Cardiac fibroblast (primary cell): ENCODE data around the gene SLC8A3.

Source experiments
- DNase-seq, 2 donors: peaks; one replicate each; pipeline versions ENCODE4 v3.0.0 to v3.0.0-alpha.2; 2010; ENCODE audit warnings: low read depth in 2 of 2
- H3K4me3 ChIP-seq, 2 donors: replicated peaks in 1 of 2; 1 replicate in 1 of 2; 2 replicates in 1 of 2; pipeline ENCODE4 v1.5.1; 2011; ENCODE audit warnings: low read depth in 2 of 2, low read length in 2 of 2, mild to moderate bottlenecking in 2 of 2, moderate library complexity in 1 of 2
- CTCF ChIP-seq: IDR thresholded peaks from one replicate; pipeline ENCODE4 v1.5.1; 2011; ENCODE audit warnings: low read depth, mild to moderate bottlenecking, low read length, inconsistent platforms

The SLC8A3 gene

DNA sequence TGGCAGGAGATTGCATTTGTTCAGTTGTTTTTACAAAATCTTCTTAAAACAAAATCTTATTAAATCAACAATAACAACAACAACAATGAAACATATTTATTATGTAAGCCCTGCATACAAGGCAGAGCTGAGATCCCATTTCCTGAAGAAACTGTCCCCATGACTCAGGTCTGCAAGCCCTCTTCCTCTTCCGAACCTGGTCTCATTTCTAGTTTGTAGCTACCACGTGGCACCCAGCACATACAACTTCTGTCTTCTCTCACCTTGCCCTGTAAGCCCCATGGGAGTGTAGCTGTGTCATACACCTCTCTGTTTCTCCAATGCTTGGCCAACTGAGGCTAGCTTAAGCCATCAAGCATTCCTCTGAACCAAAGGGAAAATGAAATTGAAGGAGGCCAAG is 106.4 kb downstream of the SLC8A3 start:
- H3K4me3 ChIP-seq = no peak overlapping the region
- no peak for TF ChIP-seq CTCF
- no peak for DNase-seq

DNA sequence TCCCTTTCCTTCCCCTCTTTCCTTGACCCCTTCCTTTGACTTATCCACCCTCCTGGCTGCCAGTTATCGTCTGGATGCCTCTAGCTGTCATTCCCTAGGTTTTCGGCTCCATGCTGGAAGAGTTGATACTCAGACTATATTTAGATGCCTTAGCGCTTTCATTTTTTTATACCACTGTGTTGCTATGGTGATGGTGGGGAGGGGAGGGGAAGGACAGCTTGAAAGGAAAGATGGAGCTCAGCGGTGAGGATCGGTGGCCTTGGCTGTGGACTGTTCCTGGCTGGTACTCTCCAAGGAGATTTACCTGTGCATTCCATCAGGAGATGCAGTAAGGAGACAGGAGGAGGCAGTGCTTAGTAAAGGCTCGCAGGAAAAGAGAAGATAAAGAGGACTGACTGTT is 108.7 kb downstream of the SLC8A3 start:
- H3K4me3 ChIP-seq = no peak overlapping the region
- TF ChIP-seq CTCF = no peak
- DNase-seq = no peak

GRCh38 chr14:70078329-70078728 is 110.4 kb downstream of the SLC8A3 start:
- H3K4me3 ChIP-seq = no peak overlapping the region
- no peak for TF ChIP-seq CTCF
- no peak for DNase-seq

GRCh38 chr14:70077720-70078119 is 111.0 kb downstream of the SLC8A3 start:
- no peak for DNase-seq
- TF ChIP-seq CTCF = no peak
- no peak overlapping the region for H3K4me3 ChIP-seq

DNA sequence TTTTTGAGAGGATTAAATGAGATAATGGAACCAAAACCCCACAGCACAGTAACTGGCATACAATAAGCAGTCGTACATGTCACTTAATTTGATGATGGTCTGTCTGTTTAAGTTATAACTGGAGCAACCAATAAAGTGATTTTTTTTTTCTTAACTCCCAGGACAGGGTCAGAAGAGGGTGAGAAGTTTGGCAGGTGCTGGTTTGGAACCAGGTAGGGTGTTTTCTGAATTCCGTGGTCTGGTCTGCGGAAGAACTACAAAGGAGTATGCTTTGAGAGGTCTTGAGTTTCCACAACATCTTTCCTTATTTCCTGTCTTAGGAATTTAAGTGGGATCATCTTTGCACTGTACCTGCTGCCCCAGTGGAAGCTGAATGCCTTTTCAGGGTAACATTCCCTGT is 111.7 kb downstream of the SLC8A3 start:
- TF ChIP-seq CTCF = no peak
- H3K4me3 ChIP-seq = no peak overlapping the region
- no peak for DNase-seq

- DNase-seq = peak; percentile 65 to 70
- no peak overlapping the region for H3K4me3 ChIP-seq
- peak; percentile 83 for TF ChIP-seq CTCF
Measured at GRCh38 chr14:70073924-70074566, 114.7 kb downstream of the SLC8A3 start.

- no peak for TF ChIP-seq CTCF
- no peak overlapping the region for H3K4me3 ChIP-seq
- no peak for DNase-seq
Measured at GRCh38 chr14:70069186-70069585, 119.6 kb downstream of the SLC8A3 start.
